GM12892 (cell line): ENCODE data around the gene FAM107A.

Experiments used
- POLR2A ChIP-seq: IDR thresholded peaks from 2 replicates; pipeline ENCODE4 v1.6.1; 2011; ENCODE audit warnings: low read depth, low read length, control low read depth
- POLR2AphosphoS5 ChIP-seq: IDR thresholded peaks from 2 replicates; pipeline ENCODE4 v1.6.1; 2011; ENCODE audit warnings: low read depth, low read length, control low read depth
- TAF1 ChIP-seq: IDR thresholded peaks from 2 replicates; pipeline ENCODE4 v1.6.1; 2011; ENCODE audit warnings: low read depth, mild to moderate bottlenecking, control low read depth, low read length, borderline replicate concordance

DNA sequence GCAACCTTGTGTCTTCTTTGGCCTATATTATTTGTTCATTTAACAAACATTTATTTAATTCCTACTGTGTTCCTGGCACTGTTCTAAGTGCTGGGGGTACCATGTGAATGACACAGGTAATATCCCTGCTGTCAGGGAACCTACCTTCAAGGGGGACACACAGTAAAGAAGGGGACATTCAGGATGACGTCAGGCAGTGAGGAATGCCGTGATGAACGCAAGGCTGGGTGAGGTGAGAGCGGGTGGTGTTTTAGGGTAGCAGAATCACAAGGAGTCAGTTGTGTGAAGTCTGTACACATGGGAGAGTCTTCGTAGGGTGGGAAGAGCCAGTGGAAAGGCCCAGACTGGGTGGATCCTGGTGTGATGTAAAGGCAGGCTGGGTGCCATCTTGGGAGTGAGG, 1.7 kb upstream of the FAM107A start:
- TF ChIP-seq POLR2A (no peak), POLR2AphosphoS5 (no peak), TAF1 (no peak)
